Spleen (tissue), 7 donors: Measurements from ENCODE around the gene GPRC5B.

Experiments used
- CTCF ChIP-seq, 11 experiments: fragments of 200-600 bp in 7 of 11; fragments of 450-650 bp in 4 of 11; sonication (generic) in 4 of 11; IDR thresholded peaks in 8 of 11; conservative IDR thresholded peaks in 3 of 11; 1 replicate in 7 of 11; 2 replicates in 4 of 11; pipeline versions ENCODE4 v1.4.0 to v1.8.0; 2016 to 2021; ENCODE audit warnings: antibody characterized with exemption in 11 of 11, inconsistent platforms in 4 of 11, mild to moderate bottlenecking in 1 of 11
- POLR2A ChIP-seq, 3 donors: fragments of 450-650 bp; IDR thresholded peaks; one replicate each; pipeline ENCODE4 v1.5.1; 2017; ENCODE audit warnings: antibody characterized with exemption in 3 of 3, mild to moderate bottlenecking in 1 of 3
- POLR2AphosphoS5 ChIP-seq, 3 donors: sonication (generic); formaldehyde crosslinking; IDR thresholded peaks; one replicate each; pipeline ENCODE4 v1.5.1; 2017; ENCODE audit warnings: antibody characterized with exemption in 3 of 3
- donor health status: DM: no; HTN: no; CAD: no; lungs with moderate emphysema.
- donor health status: DM: no; HTN: no; CAD: no.
- donor health status: DM: no; HTN: no; CAD: no.

DNA sequence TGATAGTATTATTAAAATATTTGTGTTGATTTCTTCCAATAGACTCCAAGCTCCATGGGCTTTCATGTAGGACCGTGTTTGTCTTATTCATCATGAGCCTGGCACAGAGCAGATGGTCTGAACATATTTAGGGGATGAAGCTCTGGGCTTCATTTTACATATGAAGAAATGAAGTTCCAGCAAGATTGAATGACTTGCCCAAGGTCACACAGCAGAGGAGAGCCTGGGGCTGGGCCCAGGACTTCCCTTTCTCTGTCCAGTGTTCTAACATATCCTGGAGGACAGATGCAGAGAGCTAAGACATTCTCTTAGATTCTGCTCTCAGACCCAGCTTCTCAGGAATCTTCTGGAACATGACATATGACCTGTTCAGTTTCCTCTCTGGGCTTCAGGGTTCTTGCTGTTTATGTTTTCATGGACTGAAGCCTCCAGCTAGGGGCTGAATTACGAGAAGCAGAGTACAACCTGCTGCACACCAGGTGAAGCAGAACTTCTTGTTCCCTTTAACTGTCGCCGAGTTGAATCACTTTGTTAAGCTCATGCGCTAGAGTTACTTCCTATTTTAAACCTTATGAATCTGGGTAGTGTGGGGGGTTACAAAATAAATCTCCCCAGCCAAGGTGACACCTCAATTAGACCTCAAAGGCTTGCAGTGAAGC, 53.6 kb downstream of the GPRC5B start:
- TF ChIP-seq CTCF (IDR thresholded peaks at IDR 0.05 in 8 of 11, conservative IDR thresholded peaks at IDR 0.05 in 3 of 11) (no peak), POLR2A (IDR thresholded peaks at IDR 0.05) (no peak), POLR2AphosphoS5 (IDR thresholded peaks at IDR 0.05) (no peak)
